Endometrium (tissue), 2 donors: ENCODE data around the gene CYB5R2.

Source experiments
- FAIRE-seq: peaks from 2 replicates; lab custom pipeline; 2012; peaks lifted over from hg19 to GRCh38; lab: Jason Lieb, UNC
- donor health status: control.
- donor health status: control.

CYB5R2 gene

GRCh38 chr11:7637447-7638157 is 35.7 kb downstream of the CYB5R2 start:
- FAIRE-seq, result no peak

GRCh38 chr11:7636350-7636749 is 37.0 kb downstream of the CYB5R2 start:
- no peak for FAIRE-seq

GRCh38 chr11:7635708-7636107 is 37.6 kb downstream of the CYB5R2 start:
- FAIRE-seq, result no peak

GRCh38 chr11:7635137-7635536 is 38.2 kb downstream of the CYB5R2 start:
- no peak for FAIRE-seq

- FAIRE-seq, result no peak
Observed at GRCh38 chr11:7632211-7632610, 41.1 kb downstream of the CYB5R2 start.

GRCh38 chr11:7630002-7630401 is 43.3 kb downstream of the CYB5R2 start:
- no peak for FAIRE-seq

- no peak for FAIRE-seq
Observed at GRCh38 chr11:7628660-7629059, 44.6 kb downstream of the CYB5R2 start.

GRCh38 chr11:7622721-7623120 is 50.6 kb downstream of the CYB5R2 start:
- no peak for FAIRE-seq

GRCh38 chr11:7621554-7621953 is 51.7 kb downstream of the CYB5R2 start:
- no peak for FAIRE-seq

- FAIRE-seq, result no peak
Observed at GRCh38 chr11:7621090-7621489, 52.2 kb downstream of the CYB5R2 start.

- FAIRE-seq, result no peak
Observed at GRCh38 chr11:7619322-7619721, 54.0 kb downstream of the CYB5R2 start.

GRCh38 chr11:7617032-7617431 is 56.3 kb downstream of the CYB5R2 start:
- no peak for FAIRE-seq
